HFFc6 (cell line): ENCODE data around the gene IL23A. TPM values are rescaled to one million over a fixed set of nuclear protein-coding genes. Genes with fewer than 3 reads are reported as not detected.

Experiments used
- DNase-seq: peaks from one replicate; pipeline ENCODE4 v3.0.0-alpha.2; 2018
- H3K27ac Mint-ChIP-seq: 2 replicates; pipeline ENCODE4 v1.8.0; 2020; ENCODE audit warnings: mild to moderate bottlenecking, mixed read lengths
- H3K27me3 Mint-ChIP-seq: 2 replicates; pipeline ENCODE4 v1.8.0; 2021; ENCODE audit warnings: mild to moderate bottlenecking, moderate library complexity, mixed read lengths; ENCODE audit not compliant: insufficient read depth
- H3K36me3 Mint-ChIP-seq: 2 replicates; pipeline ENCODE4 v1.8.0; 2021; ENCODE audit warnings: low read depth, mixed read lengths
- H3K4me1 Mint-ChIP-seq: 2 replicates; pipeline ENCODE4 v1.8.0; 2020; ENCODE audit warnings: low read depth, mixed read lengths
- H3K4me3 Mint-ChIP-seq: 2 replicates; pipeline ENCODE4 v1.8.0; 2020; ENCODE audit warnings: mild to moderate bottlenecking, moderate library complexity, mixed read lengths
- H3K9me3 Mint-ChIP-seq: 2 replicates; pipeline ENCODE4 v1.8.0; 2020; ENCODE audit warnings: mild to moderate bottlenecking, mixed read lengths
- long read RNA-seq: library from polyadenylated mRNA; unstranded; transcript quantifications from one replicate; pipeline ENCODE4 v2.0.0, GENCODE V29; 2019
- total RNA-seq, 6 experiments: library from RNA; stranded (reverse); fragmentation: NEBNext Ultra II Directional; extraction: Animal tissue kit (Norgen Biotek cat#: 25700); gene quantifications; 2 replicates in 1 of 6; 3 replicates in 5 of 6; pipeline ENCODE4 v1.2.3, GENCODE V29; 2021
- TF ChIP-seq, protein P1 (sequence below): fragments of 200-600 bp; sonication (generic); IDR thresholded peaks from 2 replicates; pipeline ENCODE4 v1.5.0; 2021; ENCODE audit warnings: antibody characterized with exemption, mild to moderate bottlenecking

Gene IL23A
- under 1 TPM in 1 of 6 experiments, not detected in 5; 0.38 TPM for total RNA-seq
- long read RNA-seq, partial matches to known transcripts: 0 of 1 reads
- long read RNA-seq, other reads (novel, unspliced or antisense): 0 of 1 reads

DNA sequence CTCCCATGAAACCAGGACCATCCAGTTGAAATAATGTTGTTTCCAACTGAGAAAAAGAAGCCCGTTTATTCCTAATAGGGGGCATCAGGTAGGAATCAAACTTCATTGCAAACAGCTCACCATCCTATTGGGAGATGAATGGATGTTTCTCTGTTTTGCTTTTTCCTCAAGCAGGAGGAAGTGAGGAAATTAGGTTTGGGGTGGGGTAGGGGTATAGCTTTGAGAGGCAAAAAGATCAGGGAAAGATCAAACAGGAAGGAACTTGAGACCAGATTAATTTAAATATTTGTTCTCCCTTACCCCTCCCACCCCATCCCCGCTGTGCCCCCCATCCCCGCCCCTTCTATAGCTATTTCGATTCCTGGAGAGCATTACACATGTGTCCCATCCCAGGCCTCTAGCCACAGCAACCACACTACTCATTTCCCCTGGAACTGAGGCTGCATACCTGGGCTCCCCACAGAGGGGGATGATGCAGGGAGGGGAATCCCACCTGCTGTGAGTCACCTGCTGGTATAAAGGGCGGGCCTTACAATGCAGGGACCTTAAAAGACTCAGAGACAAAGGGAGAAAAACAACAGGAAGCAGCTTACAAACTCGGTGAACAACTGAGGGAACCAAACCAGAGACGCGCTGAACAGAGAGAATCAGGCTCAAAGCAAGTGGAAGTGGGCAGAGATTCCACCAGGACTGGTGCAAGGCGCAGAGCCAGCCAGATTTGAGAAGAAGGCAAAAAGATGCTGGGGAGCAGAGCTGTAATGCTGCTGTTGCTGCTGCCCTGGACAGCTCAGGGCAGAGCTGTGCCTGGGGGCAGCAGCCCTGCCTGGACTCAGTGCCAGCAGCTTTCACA, at the start of gene IL23A:
Gene IL23A (plus strand): TSS at position 577 of the 850 bp plus-strand sequence. CDS start 161 bp downstream, at position 738.
- Mint-ChIP-seq H3K4me3 (no peak within 1 kb of the TSS), H3K4me1 (peaks cover 15% of the 10 kb centered on the region), H3K27ac (peak within 1 kb of the TSS; percentile 41), H3K27me3 (peaks cover 9% of the 10 kb centered on the region), H3K36me3 (peaks cover 6% of the 10 kb centered on the region), H3K9me3 (no peaks in the 10 kb centered on the region)
- TF ChIP-seq, protein P1, sequence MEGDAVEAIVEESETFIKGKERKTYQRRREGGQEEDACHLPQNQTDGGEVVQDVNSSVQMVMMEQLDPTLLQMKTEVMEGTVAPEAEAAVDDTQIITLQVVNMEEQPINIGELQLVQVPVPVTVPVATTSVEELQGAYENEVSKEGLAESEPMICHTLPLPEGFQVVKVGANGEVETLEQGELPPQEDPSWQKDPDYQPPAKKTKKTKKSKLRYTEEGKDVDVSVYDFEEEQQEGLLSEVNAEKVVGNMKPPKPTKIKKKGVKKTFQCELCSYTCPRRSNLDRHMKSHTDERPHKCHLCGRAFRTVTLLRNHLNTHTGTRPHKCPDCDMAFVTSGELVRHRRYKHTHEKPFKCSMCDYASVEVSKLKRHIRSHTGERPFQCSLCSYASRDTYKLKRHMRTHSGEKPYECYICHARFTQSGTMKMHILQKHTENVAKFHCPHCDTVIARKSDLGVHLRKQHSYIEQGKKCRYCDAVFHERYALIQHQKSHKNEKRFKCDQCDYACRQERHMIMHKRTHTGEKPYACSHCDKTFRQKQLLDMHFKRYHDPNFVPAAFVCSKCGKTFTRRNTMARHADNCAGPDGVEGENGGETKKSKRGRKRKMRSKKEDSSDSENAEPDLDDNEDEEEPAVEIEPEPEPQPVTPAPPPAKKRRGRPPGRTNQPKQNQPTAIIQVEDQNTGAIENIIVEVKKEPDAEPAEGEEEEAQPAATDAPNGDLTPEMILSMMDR: no peak
- DNase-seq: no peak

GRCh38 chr12:56293795-56294194, 44.9 kb upstream of the IL23A start:
- no peak overlapping the region for H3K27ac Mint-ChIP-seq
- H3K4me1 Mint-ChIP-seq: peaks cover 28% of the 10 kb centered on the region
- H3K36me3 Mint-ChIP-seq: peaks cover 18% of the 10 kb centered on the region
- H3K9me3 Mint-ChIP-seq: no peaks in the 10 kb centered on the region
- TF ChIP-seq, protein P1: no peak
- H3K27me3 Mint-ChIP-seq: no peaks in the 10 kb centered on the region
- DNase-seq: no peak
- H3K4me3 Mint-ChIP-seq: no peak overlapping the region

DNA sequence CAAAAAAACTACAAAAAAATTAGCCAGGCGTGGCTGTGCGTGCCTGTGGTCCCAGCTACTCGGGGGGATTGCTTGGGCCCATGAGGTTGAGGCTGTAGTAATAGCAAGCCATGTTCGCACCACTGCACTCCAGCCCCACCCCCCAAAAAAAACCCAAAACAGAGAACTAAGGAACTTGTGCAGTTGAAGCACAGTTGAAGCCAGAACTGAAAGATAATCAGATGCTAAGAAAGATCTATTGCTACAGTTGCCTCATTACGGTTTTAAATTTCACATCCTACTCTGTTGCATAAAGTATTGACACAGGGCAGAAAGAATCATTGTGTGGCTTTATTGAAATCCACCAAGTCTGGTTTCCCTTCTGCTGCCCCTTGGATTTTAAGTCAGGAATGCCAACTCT, 42.4 kb upstream of the IL23A start:
- H3K36me3 Mint-ChIP-seq: peaks cover 18% of the 10 kb centered on the region
- no peak overlapping the region for H3K4me3 Mint-ChIP-seq
- no peak for DNase-seq
- no peak overlapping the region; the same call in 1 of the 2 replicates for H3K27ac Mint-ChIP-seq
- H3K9me3 Mint-ChIP-seq: no peaks in the 10 kb centered on the region
- TF ChIP-seq, protein P1: no peak
- H3K27me3 Mint-ChIP-seq: no peaks in the 10 kb centered on the region; the same call in 1 of the 2 replicates
- H3K4me1 Mint-ChIP-seq: peaks cover 41% of the 10 kb centered on the region

GRCh38 chr12:56297400-56297799, 41.3 kb upstream of the IL23A start:
- TF ChIP-seq, protein P1: no peak
- no peak overlapping the region; the same call in 1 of the 2 replicates for H3K27ac Mint-ChIP-seq
- H3K36me3 Mint-ChIP-seq: peaks cover 18% of the 10 kb centered on the region
- no peak for DNase-seq
- H3K4me1 Mint-ChIP-seq: peaks cover 48% of the 10 kb centered on the region
- H3K4me3 Mint-ChIP-seq: 0 out of 2 replicates have a peak overlapping the region, but pooled peaks have one; percentile 41
- no peaks in the 10 kb centered on the region for H3K9me3 Mint-ChIP-seq
- H3K27me3 Mint-ChIP-seq: no peaks in the 10 kb centered on the region; the same call in none of the 2 replicates

GRCh38 chr12:56298828-56299227, 39.9 kb upstream of the IL23A start:
- Mint-ChIP-seq H3K27ac (peak overlapping the region; percentile 89; the same call in 1 of the 2 replicates), H3K4me3 (peak overlapping the region; percentile 98), H3K4me1 (peaks cover 49% of the 10 kb centered on the region), H3K36me3 (peaks cover 13% of the 10 kb centered on the region; the same call in 1 of the 2 replicates), H3K9me3 (no peaks in the 10 kb centered on the region), H3K27me3 (no peaks in the 10 kb centered on the region; the same call in none of the 2 replicates)
- no peak for DNase-seq
- TF ChIP-seq, protein P1: no peak
